HG03571 (cell line): ENCODE results near the gene PRDM1.

Experiments used
- ATAC-seq: cut with Tn5 transposase; IDR thresholded peaks from one replicate; pipeline ENCODE4 v1.9.1; 2021; ENCODE audit not compliant: unreplicated experiment

Gene PRDM1

GRCh38 chr6:106069478-106069877, 16.7 kb upstream of the PRDM1 start:
- ATAC-seq = no peak

GRCh38 chr6:106070636-106071035, 15.5 kb upstream of the PRDM1 start:
- ATAC-seq = no peak

- no peak for ATAC-seq
Measured at GRCh38 chr6:106072501-106073090, 13.5 kb upstream of the PRDM1 start.

GRCh38 chr6:106074146-106074545, 12.0 kb upstream of the PRDM1 start:
- no peak for ATAC-seq

- no peak for ATAC-seq
Measured at GRCh38 chr6:106076139-106076538, 10.0 kb upstream of the PRDM1 start.

- ATAC-seq = no peak
Measured at GRCh38 chr6:106077170-106077569, 9.0 kb upstream of the PRDM1 start.

DNA sequence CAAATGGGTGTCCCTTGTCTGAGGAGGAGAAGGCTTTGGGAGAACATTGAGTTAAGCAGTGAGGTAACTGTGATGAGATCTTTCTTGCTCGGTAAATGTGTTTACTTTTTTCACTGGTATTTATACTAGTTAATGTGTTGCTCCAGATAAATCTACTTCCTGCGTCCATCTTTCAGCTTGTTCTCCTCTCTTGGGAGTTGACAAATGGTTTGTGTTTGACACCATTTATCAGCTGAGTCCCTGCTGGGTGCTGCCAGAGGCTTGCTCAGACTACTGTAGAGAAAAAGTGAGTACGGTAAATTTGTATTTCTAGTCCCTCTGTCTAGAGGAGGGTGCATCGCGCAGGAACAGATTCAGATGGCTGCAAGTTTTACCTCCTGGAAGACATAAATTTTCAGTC, 8.3 kb upstream of the PRDM1 start:
- no peak for ATAC-seq

DNA sequence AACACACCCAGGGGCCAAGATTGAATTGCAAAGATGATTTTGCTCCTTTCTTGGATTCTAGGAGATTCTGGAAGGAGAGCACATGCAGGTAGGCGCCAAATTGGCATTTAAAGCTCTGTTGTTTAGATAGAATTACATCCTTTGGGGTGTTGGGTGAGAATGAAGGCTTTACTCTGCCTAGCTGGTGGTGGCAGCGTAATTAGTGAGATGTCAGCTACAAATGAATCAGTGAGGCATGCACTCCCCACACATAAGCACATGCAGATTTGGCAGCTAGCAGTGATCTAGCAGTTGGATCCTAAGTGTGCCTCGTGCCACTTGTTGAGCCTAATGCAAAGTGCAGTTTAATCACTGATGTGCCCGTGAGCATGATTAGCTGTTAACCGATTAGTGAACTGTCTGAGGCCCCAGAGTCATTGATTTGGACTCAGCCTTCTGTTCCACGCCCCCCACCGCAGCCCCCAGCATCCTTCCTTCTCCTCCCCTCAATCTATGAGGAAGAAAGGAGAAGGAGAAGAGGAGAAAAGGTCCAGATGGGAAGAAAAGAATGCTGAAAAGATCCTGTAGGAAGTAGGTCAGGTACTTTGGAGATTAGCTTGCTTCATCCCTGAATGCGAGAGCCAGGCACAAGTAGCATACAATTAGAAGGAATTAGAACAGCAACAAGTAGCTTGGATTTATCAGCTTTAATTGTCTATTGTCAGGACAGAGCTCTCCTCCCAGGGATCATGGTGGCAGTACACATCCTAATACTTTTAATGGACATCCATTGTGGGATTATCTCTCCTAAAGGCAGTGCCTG, 6.0 kb upstream of the PRDM1 start:
- no peak for ATAC-seq

- no peak for ATAC-seq
Measured at GRCh38 chr6:106080763-106081095, 5.4 kb upstream of the PRDM1 start.

DNA sequence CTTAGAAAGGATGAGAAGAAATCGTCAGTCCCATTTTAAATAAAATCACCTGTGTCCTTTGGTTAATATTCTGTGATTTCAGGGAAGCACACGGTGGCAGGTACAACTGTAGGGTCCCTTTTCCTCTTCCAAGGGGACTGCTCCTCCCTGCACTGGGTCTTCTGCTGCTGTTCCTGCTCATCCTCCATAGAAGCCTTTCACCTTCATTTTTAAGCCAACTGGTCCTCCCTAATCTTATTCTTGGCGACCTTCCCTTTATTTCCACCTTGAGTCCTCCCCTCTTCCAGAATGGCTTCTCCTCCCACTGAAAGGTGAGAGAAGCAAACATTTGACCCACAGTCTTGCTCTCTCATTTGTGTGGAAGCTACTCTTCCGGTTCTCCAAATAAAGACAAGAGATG, 4.4 kb upstream of the PRDM1 start:
- no peak for ATAC-seq

- ATAC-seq = no peak
Measured at GRCh38 chr6:106082735-106083398, 3.3 kb upstream of the PRDM1 start.

DNA sequence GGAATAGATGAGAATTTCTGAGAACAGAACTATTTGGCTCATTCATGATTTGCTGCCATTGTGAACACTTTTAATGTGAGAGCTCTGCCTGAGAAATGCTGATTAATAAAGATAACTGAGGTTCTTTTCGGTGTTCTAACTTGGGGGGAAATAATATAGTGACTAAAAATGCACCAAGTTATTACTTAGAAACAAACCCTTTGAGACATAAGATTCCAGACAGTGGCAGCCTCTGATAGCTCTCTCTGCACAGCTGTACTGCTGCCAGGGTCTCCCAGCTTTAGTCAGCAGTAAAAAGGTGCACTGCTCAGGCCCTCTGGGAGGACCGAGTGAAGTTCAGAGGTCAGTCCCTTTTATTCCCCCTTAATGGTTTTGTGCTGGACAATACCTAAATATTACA, 2.5 kb upstream of the PRDM1 start:
- no peak for ATAC-seq

DNA sequence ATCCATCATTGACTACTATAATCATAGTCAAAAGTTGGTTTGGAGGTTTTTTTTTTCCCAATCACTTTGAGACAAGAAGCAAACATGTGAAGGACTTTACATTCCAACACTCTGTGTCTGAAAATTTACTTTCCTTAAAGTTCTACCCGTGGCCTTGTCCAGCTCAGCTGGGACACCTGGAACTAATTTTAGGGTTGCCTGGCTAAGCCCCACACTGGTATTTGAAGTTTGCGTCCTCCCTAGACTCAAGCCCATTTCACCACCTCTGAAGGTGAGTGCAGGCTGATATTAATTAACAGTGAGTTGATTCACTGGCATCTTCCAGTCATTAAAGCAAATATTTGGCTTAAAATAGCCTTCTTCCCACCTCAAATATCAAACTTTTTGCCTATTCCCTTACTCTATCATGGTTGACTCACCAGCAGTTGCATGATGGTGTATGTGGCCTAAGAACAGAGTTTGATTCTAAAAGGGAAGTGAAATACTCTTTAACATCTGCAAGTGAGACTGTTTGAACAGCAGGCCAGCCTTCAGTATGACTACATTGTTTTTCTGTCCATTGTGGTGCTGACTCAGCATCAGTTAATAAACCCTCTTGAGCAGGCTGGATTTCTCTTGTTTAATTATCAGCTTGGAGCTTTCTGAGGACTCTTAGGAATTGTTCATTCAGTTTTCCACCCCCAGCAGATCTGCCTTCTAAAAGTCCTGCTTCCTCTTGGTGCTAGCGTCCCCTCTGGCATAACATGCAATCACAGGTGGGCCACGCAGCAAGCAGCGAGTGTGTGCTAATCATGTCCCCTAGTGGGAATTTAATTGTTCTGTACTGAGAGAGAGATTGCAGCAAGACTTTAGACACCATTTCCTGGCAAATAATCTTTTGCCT, 1.8 kb upstream of the PRDM1 start:
- peak; percentile 65 for ATAC-seq

DNA sequence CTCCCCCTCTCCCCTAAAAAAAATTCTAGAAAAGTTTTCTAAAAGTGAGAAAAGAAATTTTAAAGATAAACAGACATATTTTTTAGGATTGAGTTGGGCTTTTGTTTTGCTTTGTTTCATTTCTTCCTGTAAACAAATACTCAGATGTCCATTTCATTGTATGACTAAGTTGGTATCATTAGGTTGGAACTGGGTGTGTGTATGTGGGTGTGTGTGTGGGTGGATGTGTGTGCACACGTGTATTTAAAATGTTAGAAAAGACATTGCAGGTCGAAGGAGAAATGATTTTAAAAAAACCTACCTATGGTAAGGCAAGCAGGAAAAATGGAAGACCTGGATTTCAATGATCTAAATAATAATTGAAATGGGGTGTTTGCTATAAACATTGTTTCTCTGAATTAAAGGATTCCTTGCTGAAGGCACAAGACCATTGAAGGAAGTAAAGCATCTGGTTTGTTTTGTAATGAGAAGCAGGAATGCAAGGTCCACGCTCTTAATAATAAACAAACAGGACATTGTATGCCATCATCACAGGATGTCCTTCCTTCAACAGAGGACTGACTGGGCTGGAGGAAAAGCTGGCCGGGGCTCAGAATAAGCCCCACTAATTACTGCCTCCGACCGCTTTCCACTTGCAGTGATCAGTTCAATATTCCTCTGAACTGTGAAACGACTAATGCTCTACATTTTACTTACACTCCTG, 996 bp upstream of the PRDM1 start:
- ATAC-seq = no peak

DNA sequence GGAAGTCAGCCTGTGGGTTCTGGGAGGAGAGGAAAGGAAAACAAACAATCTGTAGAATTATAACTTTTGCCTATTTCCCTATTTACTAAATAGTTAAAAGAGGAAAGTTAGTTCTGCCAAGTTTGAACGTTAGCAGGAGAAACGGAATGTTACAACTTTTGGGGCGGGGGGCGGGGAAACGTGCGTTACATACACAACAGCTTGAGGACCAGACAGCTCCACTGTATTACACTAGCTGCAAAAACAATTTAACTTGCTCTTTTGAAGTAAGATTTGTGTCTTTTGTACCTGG, 498 bp upstream of the PRDM1 start:
- no peak for ATAC-seq

DNA sequence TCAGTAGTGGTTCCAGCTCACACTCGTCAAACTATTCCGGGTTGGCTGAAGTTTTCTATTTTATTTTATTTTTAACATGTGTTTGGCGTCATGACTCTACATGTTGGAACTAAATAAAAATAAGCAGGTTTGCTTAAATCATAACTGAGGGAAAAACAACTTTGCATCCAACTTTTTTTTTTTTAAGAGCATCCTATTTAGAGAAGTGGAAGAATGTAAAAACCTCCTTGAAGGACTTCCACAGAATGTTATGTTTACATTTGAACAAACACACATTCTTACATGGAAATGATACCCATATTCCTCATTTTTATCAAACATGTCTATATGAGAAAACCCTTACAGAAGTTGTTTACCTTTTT, 659 bp downstream of the PRDM1 start:
- ATAC-seq = no peak

- ATAC-seq = no peak
Measured at GRCh38 chr6:106087548-106088325, 1.6 kb downstream of the PRDM1 start.

DNA sequence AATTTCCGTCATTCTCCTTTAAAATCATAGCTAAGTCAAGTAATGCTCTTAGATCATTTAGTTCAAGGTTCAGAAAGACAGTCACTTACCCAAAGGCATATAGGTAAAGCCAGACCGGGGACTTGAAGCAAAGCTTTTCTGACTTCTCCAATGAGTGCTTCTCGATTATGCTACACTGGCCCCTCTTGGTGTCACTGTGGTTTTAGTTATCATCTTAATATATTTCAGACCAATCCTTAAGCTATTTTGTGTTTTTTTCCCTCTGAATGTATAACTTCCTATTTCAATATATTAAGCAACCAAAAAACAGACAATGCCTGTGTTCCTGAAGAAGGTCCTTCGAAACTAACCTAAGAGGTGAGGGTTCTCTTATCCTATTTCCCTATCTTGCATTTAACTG, 3.9 kb downstream of the PRDM1 start:
- no peak for ATAC-seq

GRCh38 chr6:106092279-106092678, 6.1 kb downstream of the PRDM1 start:
- ATAC-seq = no peak

DNA sequence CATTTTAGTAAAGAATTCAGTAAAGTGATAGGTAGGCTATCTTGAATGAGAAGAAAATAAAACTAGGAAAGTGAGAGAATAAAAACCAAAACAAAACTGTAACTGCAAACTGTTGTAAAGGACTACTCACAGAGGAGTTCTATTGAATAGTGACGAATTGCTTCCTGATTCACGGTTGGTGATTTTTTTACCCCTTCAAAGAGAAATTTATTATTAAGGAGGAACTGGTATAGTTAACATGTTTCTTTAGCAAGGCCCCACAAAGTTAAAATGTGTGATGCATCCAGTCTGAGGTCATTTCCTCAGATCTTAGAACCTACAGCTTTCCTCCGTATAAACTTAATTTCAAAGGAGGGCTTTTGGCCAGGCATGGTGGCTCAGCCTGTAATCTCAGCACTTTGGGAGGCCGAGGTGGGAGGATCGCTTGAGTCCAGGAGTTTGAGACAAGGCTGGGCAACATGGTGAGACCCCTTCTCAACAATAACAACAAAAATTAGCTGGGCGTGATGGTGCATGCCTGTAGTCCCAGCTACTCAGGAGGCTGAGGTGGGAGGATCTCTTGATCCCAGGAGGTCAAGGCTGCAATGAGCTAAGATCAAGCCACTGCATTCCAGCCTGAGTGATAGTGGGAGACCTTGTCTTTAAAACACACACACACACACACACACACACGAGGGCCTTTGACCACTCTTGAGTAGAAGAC, 8.3 kb downstream of the PRDM1 start:
- ATAC-seq = no peak
